IMR-90 (cell line): ENCODE measurements around the gene ZNF169.

ENCODE experiments used
- BHLHE40 ChIP-seq: fragments of 150-350 bp; IDR thresholded peaks from 2 replicates; pipeline ENCODE4 v1.6.1; 2016; ENCODE audit warnings: mild to moderate bottlenecking, low read depth, low read length
- CEBPB ChIP-seq: IDR thresholded peaks from 2 replicates; pipeline ENCODE4 v1.6.1; 2012; ENCODE audit warnings: low read depth, low read length, improper control_type of control experiment
- CTCF ChIP-seq: conservative IDR thresholded peaks from 2 replicates; pipeline ENCODE4 v1.5.1; 2012; ENCODE audit warnings: mild to moderate bottlenecking, low read depth, low read length, improper control_type of control experiment
- FOS ChIP-seq: fragments of 150-350 bp; IDR thresholded peaks from 2 replicates; pipeline ENCODE4 v1.6.1; 2016; ENCODE audit warnings: low read depth, low read length
- MAFK ChIP-seq: IDR thresholded peaks from 2 replicates; pipeline ENCODE4 v1.6.1; 2012; ENCODE audit warnings: low read depth, low read length, improper control_type of control experiment
- MAZ ChIP-seq: IDR thresholded peaks from 2 replicates; pipeline ENCODE4 v1.6.1; 2012; ENCODE audit warnings: low read depth, mild to moderate bottlenecking, low read length, improper control_type of control experiment, moderate library complexity, borderline replicate concordance
- MXI1 ChIP-seq: IDR thresholded peaks from 2 replicates; pipeline ENCODE4 v1.6.1; 2012; ENCODE audit warnings: low read depth, mild to moderate bottlenecking, low read length, moderate library complexity, borderline replicate concordance
- NFE2L2 ChIP-seq: fragments of 150-350 bp; IDR thresholded peaks from 2 replicates; pipeline ENCODE4 v1.6.1; 2016; ENCODE audit warnings: low read depth, mild to moderate bottlenecking, low read length
- POLR2A ChIP-seq: IDR thresholded peaks from 2 replicates; pipeline ENCODE4 v1.6.1; 2012; ENCODE audit warnings: mild to moderate bottlenecking, low read depth, low read length
- RAD21 ChIP-seq: IDR thresholded peaks from 2 replicates; pipeline ENCODE4 v1.6.1; 2012; ENCODE audit warnings: low read length, improper control_type of control experiment
- RCOR1 ChIP-seq: IDR thresholded peaks from 2 replicates; pipeline ENCODE4 v1.6.1; 2012; ENCODE audit warnings: mild to moderate bottlenecking, low read length, improper control_type of control experiment; ENCODE audit not compliant: insufficient replicate concordance
- RFX5 ChIP-seq: IDR thresholded peaks from 2 replicates; pipeline ENCODE4 v1.8.0; 2012; ENCODE audit warnings: low read depth, mild to moderate bottlenecking, low read length, moderate library complexity
- SMC3 ChIP-seq: fragments of 150-350 bp; IDR thresholded peaks from 2 replicates; pipeline ENCODE4 v1.6.1; 2016; ENCODE audit warnings: low read depth, mild to moderate bottlenecking, antibody characterized with exemption, low read length, moderate library complexity
- USF2 ChIP-seq: fragments of 150-350 bp; IDR thresholded peaks from 2 replicates; pipeline ENCODE4 v1.6.1; 2017; ENCODE audit warnings: mild to moderate bottlenecking, antibody characterized with exemption, low read length, low read depth

GRCh38 chr9:94232428-94232827 lies 26.7 kb upstream of the ZNF169 start:
- TF ChIP-seq POLR2A (no peak), CTCF (no peak), SMC3 (no peak), USF2 (no peak), FOS (no peak), BHLHE40 (no peak), CEBPB (no peak), RAD21 (no peak), MAZ (no peak), MAFK (no peak), RFX5 (no peak), MXI1 (no peak), RCOR1 (no peak), NFE2L2 (no peak)
